A673 (cell line): ENCODE data around the gene GSE1. TPM values are rescaled to one million over a fixed set of nuclear protein-coding genes. Genes with fewer than 3 reads are reported as not detected.
A peak's percentile ranks its signal among the peaks of the same experiment; 100 is the strongest.

Experiments used
- BruUV-seq: library from RNA; stranded (reverse); fragments of 400-500 nt; replicated peaks from 2 replicates; lab custom pipeline; 2021; lab: Mats Ljungman, UMichigan
- CTCF ChIA-PET: fragments of 300-600 bp; sonication (Branson Sonifier 250); formaldehyde crosslinking; loops from one replicate; lab custom pipeline; 2022; ENCODE audit warnings: antibody characterized with exemption; lab: Charles Lee
- POLR2A ChIA-PET: fragments of 300-600 bp; sonication (Branson Sonifier 250); formaldehyde crosslinking; loops from one replicate; lab custom pipeline; 2022; ENCODE audit warnings: antibody characterized with exemption; ENCODE audit not compliant: low non-redundant PET; lab: Charles Lee
- DNase-seq: peaks from one replicate; pipeline ENCODE4 v3.0.0-alpha.2; 2015; ENCODE audit warnings: low spot score
- H3K27ac ChIP-seq: fragments of 200-600 bp; sonication (generic); 2 replicates; pipeline ENCODE4 v1.5.1; 2016; ENCODE audit warnings: mixed run types, low read depth, mild to moderate bottlenecking, mixed read lengths, antibody characterized with exemption, low read length; ENCODE audit not compliant: poor library complexity, severe bottlenecking
- H3K27me3 ChIP-seq: fragments of 200-600 bp; sonication (generic); replicated peaks from 2 replicates; pipeline ENCODE4 v1.6.1; 2017; ENCODE audit warnings: mixed run types, low read depth, mild to moderate bottlenecking, mixed read lengths, antibody characterized with exemption, low read length; ENCODE audit not compliant: insufficient read depth, poor library complexity
- H3K36me3 ChIP-seq: fragments of 200-600 bp; sonication (generic); 2 replicates; pipeline ENCODE4 v1.6.1; 2016; ENCODE audit warnings: mixed run types, mild to moderate bottlenecking, mixed read lengths, antibody characterized with exemption, low read length; ENCODE audit not compliant: insufficient read depth, poor library complexity, severe bottlenecking
- H3K4me1 ChIP-seq: fragments of 200-600 bp; sonication (generic); 2 replicates; pipeline ENCODE4 v1.6.1; 2017; ENCODE audit warnings: mixed run types, mild to moderate bottlenecking, mixed read lengths, antibody characterized with exemption, low read length; ENCODE audit not compliant: insufficient read depth, poor library complexity, severe bottlenecking
- H3K4me3 ChIP-seq: fragments of 200-600 bp; sonication (generic); 2 replicates; pipeline ENCODE4 v1.5.1; 2016; ENCODE audit warnings: low read depth, mixed run types, mild to moderate bottlenecking, mixed read lengths, low read length; ENCODE audit not compliant: poor library complexity, severe bottlenecking
- H3K9me3 ChIP-seq: fragments of 200-600 bp; sonication (generic); 2 replicates; pipeline ENCODE4 v1.6.1; 2016; ENCODE audit warnings: mixed run types, low read depth, mild to moderate bottlenecking, mixed read lengths, antibody characterized with exemption, low read length; ENCODE audit not compliant: poor library complexity, severe bottlenecking
- CTCF ChIP-seq: fragments of 300-800, 200-600 bp; sonication (generic); conservative IDR thresholded peaks from 2 replicates; pipeline ENCODE4 v1.5.1; 2017; ENCODE audit warnings: low read depth, mild to moderate bottlenecking, antibody characterized with exemption, low read length, moderate library complexity, mixed read lengths
- EZH2 ChIP-seq: fragments of 200-600 bp; sonication (generic); IDR thresholded peaks from 2 replicates; pipeline ENCODE4 v1.6.1; 2017; ENCODE audit warnings: borderline replicate concordance, low read depth, mild to moderate bottlenecking, mixed read lengths, antibody characterized with exemption, low read length; ENCODE audit not compliant: poor library complexity, severe bottlenecking
- intact Hi-C: fragments of 100-400 bp; cut with micrococcal nuclease; formaldehyde crosslinking; loops from one replicate; pipeline ENCODE4 v1.10.0; 2022; ENCODE audit not compliant: unreplicated experiment
- total RNA-seq: library from RNA; stranded (reverse); gene quantifications from 2 replicates; pipeline ENCODE4 v1.2.3, GENCODE V29; 2021

Gene GSE1
- total RNA-seq, 1 experiment from 2014 or later, result 64.2 TPM

- Histone ChIP-seq H3K4me3 (no peak overlapping the region), H3K27me3 (no peaks in the 10 kb centered on the region), H3K4me1 (peaks cover 39% of the 10 kb centered on the region), H3K36me3 (no peaks in the 10 kb centered on the region), H3K9me3 (no peaks in the 10 kb centered on the region), H3K27ac (no peak overlapping the region)
- peak; percentile 45 for DNase-seq
- no TSS peak for BruUV-seq
- TF ChIP-seq CTCF (no peak), EZH2 (no peak)
- ChIA-PET POLR2A (no interaction called here), CTCF (no interaction called here)
- intact Hi-C loops, result no loop called here
Observed at GRCh38 chr16:85641776-85642176, 28.7 kb downstream of the GSE1 start.

- POLR2A ChIA-PET, result no interaction called here
- intact Hi-C loops, result no loop called here
- no peak for DNase-seq
- CTCF ChIA-PET, result no interaction called here
- no peak overlapping the region for H3K27ac ChIP-seq
- no peak for TF ChIP-seq CTCF
- no peak for TF ChIP-seq EZH2
- H3K9me3 ChIP-seq, result no peaks in the 10 kb centered on the region
- no peaks in the 10 kb centered on the region for H3K36me3 ChIP-seq
- no TSS peak for BruUV-seq
- peaks cover 34% of the 10 kb centered on the region for H3K4me1 ChIP-seq
- H3K4me3 ChIP-seq, result no peak overlapping the region
- H3K27me3 ChIP-seq, result no peaks in the 10 kb centered on the region
Observed at GRCh38 chr16:85642762-85643358, 29.7 kb downstream of the GSE1 start.

GRCh38 chr16:85643631-85644030 is 30.5 kb downstream of the GSE1 start:
- no peaks in the 10 kb centered on the region for H3K9me3 ChIP-seq
- peaks cover 30% of the 10 kb centered on the region for H3K4me1 ChIP-seq
- no peaks in the 10 kb centered on the region for H3K27me3 ChIP-seq
- BruUV-seq, result no TSS peak
- intact Hi-C loops, result no loop called here
- no peak for TF ChIP-seq CTCF
- no peak overlapping the region for H3K4me3 ChIP-seq
- H3K27ac ChIP-seq, result no peak overlapping the region
- CTCF ChIA-PET, result no interaction called here
- POLR2A ChIA-PET, result no interaction called here
- no peaks in the 10 kb centered on the region for H3K36me3 ChIP-seq
- no peak for DNase-seq
